Testis (tissue), 3 donors: ENCODE data around the gene ZNF503. TPM values are rescaled to one million over a fixed set of nuclear protein-coding genes. Genes with fewer than 3 reads are reported as not detected.

Experiments used
- DNase-seq: peaks from one replicate; pipeline ENCODE4 v3.0.0-alpha.2; 2019
- H3K27ac ChIP-seq, 2 donors: fragments of 200-600 bp; sonication (generic); one replicate each; pipeline ENCODE4 v1.5.1; 2019
- H3K27me3 ChIP-seq: fragments of 200-600 bp; sonication (generic); one replicate; pipeline ENCODE4 v1.5.1; 2019
- H3K36me3 ChIP-seq: fragments of 200-600 bp; sonication (generic); one replicate; pipeline ENCODE4 v1.5.1; 2017; ENCODE audit warnings: low read depth; ENCODE audit errors: missing control alignments
- H3K4me1 ChIP-seq: fragments of 200-600 bp; sonication (generic); one replicate; pipeline ENCODE4 v1.5.1; 2019
- H3K4me3 ChIP-seq, 2 donors: fragments of 200-600 bp; sonication (generic); one replicate each; pipeline ENCODE4 v1.5.1; 2017 to 2019
- H3K9me3 ChIP-seq: fragments of 200-600 bp; sonication (generic); one replicate; pipeline ENCODE4 v1.5.1; 2017
- CTCF ChIP-seq, 3 experiments: fragments of 450-650 bp in 2 of 3; fragments of 200-600 bp in 1 of 3; sonication (generic) in 1 of 3; IDR thresholded peaks; one replicate each; pipeline ENCODE4 v1.5.1; 2016 to 2019; ENCODE audit warnings: antibody characterized with exemption in 3 of 3, mild to moderate bottlenecking in 2 of 3, moderate library complexity in 1 of 3
- POLR2A ChIP-seq: fragments of 450-650 bp; IDR thresholded peaks from one replicate; pipeline ENCODE4 v1.6.1; 2017; ENCODE audit warnings: antibody characterized with exemption, mild to moderate bottlenecking, moderate library complexity
- WGBS, 2 donors: methylation state at CpG; one replicate each; pipeline ENCODE4 v1.1.5; 2018; 5-methylcytosine and 5-hydroxymethylcytosine counted together
- intact Hi-C: fragments of 100-400 bp; cut with DNase I; formaldehyde crosslinking; loops from one replicate; pipeline ENCODE4 v1.15.1; 2023; ENCODE audit warnings: low total_unique reads
- polyA plus RNA-seq: library from polyadenylated mRNA; stranded (reverse); fragments of 350-450 nt; fragmentation: Illumina TruSeq; extraction: RNeasy Lipid Tissue Mini Kit (QIAGEN cat#74804); gene quantifications from one replicate; pipeline ENCODE4 v1.2.3, GENCODE V29; 2014; ENCODE audit warnings: low read depth, low replicate concordance; ENCODE audit not compliant: insufficient read depth
- total RNA-seq, 2 donors: library from RNA; depleted of rRNA; stranded (reverse); fragments of >200 nt; gene quantifications; one replicate each; pipeline ENCODE4 v1.2.3, GENCODE V29; 2016

The ZNF503 gene
- total and polyA plus RNA-seq, 3 donors from 2014 or later = 7.0 to 9.8 (median 8.0) TPM

- no peak for DNase-seq
- Histone ChIP-seq H3K27ac (no peak overlapping the region), H3K9me3 (no peaks in the 10 kb centered on the region), H3K36me3 (no peaks in the 10 kb centered on the region), H3K27me3 (no peaks in the 10 kb centered on the region), H3K4me1 (peaks cover 16% of the 10 kb centered on the region), H3K4me3 (no peak overlapping the region)
- 90 to 97% methylated on average over 4 of the region's 4 CpGs for WGBS, 2 donors
- TF ChIP-seq POLR2A (no peak), CTCF (IDR thresholded peaks at IDR 0.05) (no peak)
- intact Hi-C loops = no loop called here
These were observed 44.1 kb downstream of the ZNF503 start for GRCh38 chr10:75357500-75357899.

GRCh38 chr10:75356484-75356883, 45.1 kb downstream of the ZNF503 start:
- Histone ChIP-seq H3K27me3 (no peaks in the 10 kb centered on the region), H3K36me3 (no peaks in the 10 kb centered on the region), H3K4me3 (no peak overlapping the region), H3K4me1 (peaks cover 19% of the 10 kb centered on the region), H3K27ac (no peak overlapping the region), H3K9me3 (no peaks in the 10 kb centered on the region)
- intact Hi-C loops = no loop called here
- 85 to 86% methylated on average over 6 of the region's 6 CpGs for WGBS, 2 donors
- no peak for DNase-seq
- no peak for TF ChIP-seq CTCF (IDR thresholded peaks at IDR 0.05)
- no peak for TF ChIP-seq POLR2A

GRCh38 chr10:75355706-75356105, 45.9 kb downstream of the ZNF503 start:
- WGBS, 2 donors = 89 to 90% methylated on average over 1 of the region's 1 CpG
- Histone ChIP-seq H3K36me3 (no peaks in the 10 kb centered on the region), H3K9me3 (no peaks in the 10 kb centered on the region), H3K4me3 (no peak overlapping the region), H3K27me3 (no peaks in the 10 kb centered on the region), H3K27ac (no peak overlapping the region), H3K4me1 (peaks cover 18% of the 10 kb centered on the region)
- intact Hi-C loops = no loop called here
- no peak for DNase-seq
- no peak for TF ChIP-seq CTCF (IDR thresholded peaks at IDR 0.05)
- TF ChIP-seq POLR2A = no peak

GRCh38 chr10:75353183-75353582, 48.4 kb downstream of the ZNF503 start:
- no peak for TF ChIP-seq POLR2A
- no peak for TF ChIP-seq CTCF (IDR thresholded peaks at IDR 0.05)
- 65 to 69% methylated on average over 4 to 7 of the region's 7 CpGs for WGBS, 2 donors
- Histone ChIP-seq H3K27ac (peak overlapping the region in 1 of 2 donors; percentile 20), H3K4me1 (peaks cover 15% of the 10 kb centered on the region), H3K9me3 (no peaks in the 10 kb centered on the region), H3K4me3 (no peak overlapping the region), H3K36me3 (no peaks in the 10 kb centered on the region), H3K27me3 (no peaks in the 10 kb centered on the region)
- no peak for DNase-seq
- intact Hi-C loops = no loop called here

GRCh38 chr10:75352650-75353049, 48.9 kb downstream of the ZNF503 start:
- H3K4me3 ChIP-seq = no peak overlapping the region
- TF ChIP-seq POLR2A (no peak), CTCF (IDR thresholded peaks at IDR 0.05) (no peak)
- peak; percentile 61 for DNase-seq
- H3K9me3 ChIP-seq = no peaks in the 10 kb centered on the region
- intact Hi-C loops = no loop called here
- 21 to 51% methylated on average over 5 of the region's 5 CpGs for WGBS, 2 donors
- no peaks in the 10 kb centered on the region for H3K27me3 ChIP-seq
- H3K27ac ChIP-seq = peak overlapping the region in 1 of 2 donors; percentile 20
- H3K36me3 ChIP-seq = no peaks in the 10 kb centered on the region
- H3K4me1 ChIP-seq = peaks cover 15% of the 10 kb centered on the region
